Upper lobe of right lung (tissue), 1 donor: ENCODE results near the gene ACAD9. TPM values are rescaled to one million over a fixed set of nuclear protein-coding genes. Genes with fewer than 3 reads are reported as not detected.
"Not testable (repeated sequence)": the region's sequence is repeated elsewhere in the genome, so short reads cannot be mapped to it uniquely, and the experiment has no call there.

Experiments
- ATAC-seq: fragments of 200-7000 bp; cut with Tn5 transposase; one replicate; pipeline ENCODE4 v1.9.1; 2020; ENCODE audit warnings: mild to moderate bottlenecking, moderate library complexity
- DNase-seq: peaks from one replicate; pipeline ENCODE4 v3.0.0-alpha.2; 2020
- H3K27ac ChIP-seq: fragments of 200-600 bp; one replicate; pipeline ENCODE4 v1.8.0; 2022
- H3K27me3 ChIP-seq: fragments of 200-600 bp; one replicate; pipeline ENCODE4 v1.8.0; 2022; ENCODE audit warnings: mild to moderate bottlenecking
- H3K36me3 ChIP-seq: fragments of 200-600 bp; one replicate; pipeline ENCODE4 v1.8.0; 2022
- H3K4me1 ChIP-seq: fragments of 200-600 bp; one replicate; pipeline ENCODE4 v1.8.0; 2022
- H3K4me3 ChIP-seq: fragments of 200-600 bp; one replicate; pipeline ENCODE4 v1.8.0; 2022; ENCODE audit warnings: mild to moderate bottlenecking
- H3K9me3 ChIP-seq: fragments of 200-600 bp; one replicate; pipeline ENCODE4 v1.8.0; 2022
- CTCF ChIP-seq: fragments of 200-600 bp; IDR thresholded peaks from one replicate; pipeline ENCODE4 v1.8.0; 2022; ENCODE audit warnings: antibody characterized with exemption
- intact Hi-C: fragments of 100-400 bp; cut with DNase I; formaldehyde crosslinking; loops from one replicate; pipeline ENCODE4 v1.11.0; 2022
- total RNA-seq: library from RNA; stranded (reverse); fragmentation: NEBNext Ultra II Directional; extraction: Animal tissue kit (Norgen Biotek cat#: 25700); gene quantifications from one replicate; pipeline ENCODE4 v1.2.1, GENCODE V29; 2021
- donor health status: DM: no; HTN: yes; CAD: no; lungs with severe emphysema.

Gene ACAD9
- total RNA-seq, 1 donor from 2014 or later = 43.0 TPM

- no peak for DNase-seq
Observed at GRCh38 chr3:128855569-128855968, 23.9 kb upstream of the ACAD9 start.

GRCh38 chr3:128858167-128858566, 21.3 kb upstream of the ACAD9 start:
- H3K9me3 ChIP-seq = peaks cover 15% of the 10 kb centered on the region
- no peaks in the 10 kb centered on the region for H3K4me1 ChIP-seq
- no peak overlapping the region for H3K27ac ChIP-seq
- DNase-seq (no peak), ATAC-seq (no peak)
- H3K4me3 ChIP-seq = no peak overlapping the region
- intact Hi-C loops = no loop called here
- H3K27me3 ChIP-seq = no peaks in the 10 kb centered on the region
- TF ChIP-seq CTCF = no peak
- H3K36me3 ChIP-seq = no peaks in the 10 kb centered on the region

More at GRCh38 chr3:128855569-128855968, 23.9 kb upstream of the ACAD9 start:
- Histone ChIP-seq H3K4me3 (no peak overlapping the region), H3K27me3 (no peaks in the 10 kb centered on the region), H3K36me3 (no peaks in the 10 kb centered on the region), H3K9me3 (peaks cover 15% of the 10 kb centered on the region), H3K27ac (no peak overlapping the region), H3K4me1 (no peaks in the 10 kb centered on the region)
- ATAC-seq = no peak
- intact Hi-C loops = no loop called here
- no peak for TF ChIP-seq CTCF

GRCh38 chr3:128859630-128860029, 19.8 kb upstream of the ACAD9 start:
- H3K4me1 ChIP-seq = peaks cover 5% of the 10 kb centered on the region
- no peaks in the 10 kb centered on the region for H3K36me3 ChIP-seq
- TF ChIP-seq CTCF = no peak
- H3K4me3 ChIP-seq = no peak overlapping the region
- no peaks in the 10 kb centered on the region for H3K27me3 ChIP-seq
- DNase-seq (no peak), ATAC-seq (no peak)
- peaks cover 15% of the 10 kb centered on the region for H3K9me3 ChIP-seq
- no peak overlapping the region for H3K27ac ChIP-seq
- intact Hi-C loops = no loop called here

GRCh38 chr3:128861491-128861890, 17.9 kb upstream of the ACAD9 start:
- Histone ChIP-seq H3K36me3 (no peaks in the 10 kb centered on the region), H3K4me3 (no peak overlapping the region), H3K9me3 (peaks cover 15% of the 10 kb centered on the region), H3K4me1 (peaks cover 5% of the 10 kb centered on the region), H3K27ac (no peak overlapping the region), H3K27me3 (no peaks in the 10 kb centered on the region)
- TF ChIP-seq CTCF = no peak
- ATAC-seq (no peak), DNase-seq (no peak)
- intact Hi-C loops = no loop called here

- peak; percentile 8 for ATAC-seq
- Histone ChIP-seq H3K9me3 (peaks cover 8% of the 10 kb centered on the region), H3K4me3 (no peak overlapping the region), H3K36me3 (no peaks in the 10 kb centered on the region), H3K27me3 (no peaks in the 10 kb centered on the region), H3K27ac (no peak overlapping the region), H3K4me1 (peaks cover 5% of the 10 kb centered on the region)
- no peak for DNase-seq
- intact Hi-C loops = no loop called here
- peak; percentile 21 for TF ChIP-seq CTCF
Observed at GRCh38 chr3:128863560-128863959, 15.9 kb upstream of the ACAD9 start.

GRCh38 chr3:128864351-128864811, 15.0 kb upstream of the ACAD9 start:
- Histone ChIP-seq H3K4me3 (no peak overlapping the region), H3K27me3 (no peaks in the 10 kb centered on the region), H3K36me3 (no peaks in the 10 kb centered on the region), H3K9me3 (peaks cover 3% of the 10 kb centered on the region), H3K27ac (no peak overlapping the region), H3K4me1 (peaks cover 5% of the 10 kb centered on the region)
- DNase-seq (no peak), ATAC-seq (peak; percentile 50)
- TF ChIP-seq CTCF = no peak
- intact Hi-C loops = no loop called here

GRCh38 chr3:128864849-128865804, 14.3 kb upstream of the ACAD9 start:
- H3K9me3 ChIP-seq, H3K4me1 ChIP-seq, H3K4me3 ChIP-seq, H3K27me3 ChIP-seq, DNase-seq, H3K36me3 ChIP-seq, intact Hi-C loops, H3K27ac ChIP-seq: not testable (repeated sequence)
- peak; percentile 48 for ATAC-seq
